HepG2 (cell line): ENCODE measurements around the gene MDH2. TPM values are rescaled to one million over a fixed set of nuclear protein-coding genes. Genes with fewer than 3 reads are reported as not detected.
A peak's percentile ranks its signal among the peaks of the same experiment; 100 is the strongest.

Experiments used
- ATAD3A ChIP-seq: sonication (generic); formaldehyde crosslinking; IDR thresholded peaks from 2 replicates; pipeline ENCODE4 v1.4.0; 2020; ENCODE audit warnings: missing genetic modification reagents
- CERS6 ChIP-seq: sonication (generic); formaldehyde crosslinking; IDR thresholded peaks from 2 replicates; pipeline ENCODE4 v1.5.0; 2020; ENCODE audit warnings: missing genetic modification reagents
- CREB1 ChIP-seq, 2 experiments: fragments of 450-650 bp in 1 of 2; IDR thresholded peaks; 2 replicates each; pipeline ENCODE4 v1.6.1; 2016 to 2017; ENCODE audit warnings: control low read depth in 1 of 2, mild to moderate bottlenecking in 1 of 2, missing compliant biosample characterization in 1 of 2, missing genetic modification characterization in 1 of 2
- CREBL2 ChIP-seq: sonication (generic); formaldehyde crosslinking; IDR thresholded peaks from 2 replicates; pipeline ENCODE4 v1.8.1; 2023; ENCODE audit warnings: missing genetic modification reagents, mild to moderate bottlenecking, borderline replicate concordance
- CSRNP2 ChIP-seq: sonication (generic); formaldehyde crosslinking; conservative IDR thresholded peaks from 2 replicates; pipeline ENCODE4 v1.8.0; 2022; ENCODE audit warnings: low read depth, missing genetic modification reagents
- ELF3 ChIP-seq: IDR thresholded peaks from 2 replicates; pipeline ENCODE4 v1.6.1; 2016; ENCODE audit warnings: missing genetic modification reagents, missing compliant biosample characterization
- GTF2F1 ChIP-seq: fragments of 150-350 bp; IDR thresholded peaks from 2 replicates; pipeline ENCODE4 v1.6.1; 2014; ENCODE audit warnings: low read length
- HIVEP1 ChIP-seq: sonication (generic); formaldehyde crosslinking; IDR thresholded peaks from 2 replicates; pipeline ENCODE4 v1.4.0; 2020; ENCODE audit warnings: mild to moderate bottlenecking, missing genetic modification reagents
- HOXA3 ChIP-seq: sonication (generic); formaldehyde crosslinking; IDR thresholded peaks from 2 replicates; pipeline ENCODE4 v1.5.0; 2020; ENCODE audit warnings: missing genetic modification reagents
- KAT2B ChIP-seq: fragments of 150-350 bp; IDR thresholded peaks from 2 replicates; pipeline ENCODE4 v1.6.1; 2014; ENCODE audit warnings: low read depth, low read length, borderline replicate concordance
- NONO ChIP-seq, 2 experiments: fragments of 450-650 bp in 1 of 2; sonication (generic) in 1 of 2; formaldehyde crosslinking in 1 of 2; IDR thresholded peaks in 1 of 2; conservative IDR thresholded peaks in 1 of 2; 2 replicates each; pipeline versions ENCODE4 v1.6.1 to v1.8.0; 2017 to 2022; ENCODE audit warnings: mild to moderate bottlenecking in 1 of 2, missing genetic modification reagents in 1 of 2, moderate library complexity in 1 of 2
- POLR2AphosphoS2 ChIP-seq: IDR thresholded peaks from 2 replicates; pipeline ENCODE4 v1.6.1; 2011; ENCODE audit warnings: low read depth, low read length, improper control_type of control experiment
- SMYD3 ChIP-seq: sonication (generic); formaldehyde crosslinking; IDR thresholded peaks from 2 replicates; pipeline ENCODE4 v1.8.1; 2023; ENCODE audit warnings: mild to moderate bottlenecking, missing genetic modification reagents
- TCF12 ChIP-seq, 2 experiments: fragments of 450-650 bp in 1 of 2; sonication (generic) in 1 of 2; formaldehyde crosslinking in 1 of 2; IDR thresholded peaks; 2 replicates each; pipeline versions ENCODE4 v1.6.1 to v1.8.0; 2017 to 2022; ENCODE audit warnings: antibody characterized with exemption in 1 of 2, mild to moderate bottlenecking in 1 of 2, missing genetic modification reagents in 1 of 2, moderate library complexity in 1 of 2
- YEATS4 ChIP-seq: sonication (generic); formaldehyde crosslinking; IDR thresholded peaks from 2 replicates; pipeline ENCODE4 v1.4.0; 2020; ENCODE audit warnings: missing genetic modification reagents, borderline replicate concordance
- ZNF326 ChIP-seq: sonication (generic); formaldehyde crosslinking; IDR thresholded peaks from 2 replicates; pipeline ENCODE4 v1.4.0; 2020; ENCODE audit warnings: missing genetic modification reagents, borderline replicate concordance
- ZNF589 ChIP-seq: sonication (generic); formaldehyde crosslinking; conservative IDR thresholded peaks from 2 replicates; pipeline ENCODE4 v1.8.0; 2022; ENCODE audit warnings: mild to moderate bottlenecking, moderate library complexity, missing genetic modification reagents
- ZSCAN9 ChIP-seq: IDR thresholded peaks from 2 replicates; pipeline ENCODE4 v1.6.1; 2016; ENCODE audit warnings: borderline replicate concordance
- polyA plus RNA-seq, 8 experiments: library from polyadenylated mRNA; depleted of rRNA in 3 of 8; stranded (reverse) in 7 of 8; unstranded in 1 of 8; fragments of >200 nt; fragmentation: Illumina TruSeq in 4 of 8; extraction: Trizol in 4 of 8; gene quantifications; 2 replicates each; pipeline versions ENCODE4 v1.2.1 to v1.2.3, GENCODE V29; 2011 to 2016; ENCODE audit warnings: low read depth in 4 of 8, missing spikeins in 1 of 8, mixed read lengths in 1 of 8; ENCODE audit not compliant: insufficient read depth in 1 of 8
- total RNA-seq, 5 experiments: library from RNA; depleted of rRNA; stranded (reverse); fragments of >200 nt; fragmentation: Illumina TruSeq; extraction: Trizol; gene quantifications; 2 replicates each; pipeline ENCODE4 v1.2.3, GENCODE V29; 2016; ENCODE audit warnings: low read depth in 1 of 5
- TF ChIP-seq, protein P1 (sequence below): IDR thresholded peaks from 2 replicates; pipeline ENCODE4 v1.4.0; 2020; ENCODE audit warnings: mild to moderate bottlenecking, missing genetic modification reagents
- TF ChIP-seq, protein P2 (sequence below): sonication (generic); formaldehyde crosslinking; IDR thresholded peaks from 2 replicates; pipeline ENCODE4 v1.5.0; 2020; ENCODE audit warnings: mild to moderate bottlenecking, missing genetic modification reagents

The MDH2 gene
- total and polyA plus RNA-seq, 2 of the 13 experiments (the other 11 are each of a cell fraction or from before 2014, with no cell fraction given), result 81.4 to 90.3 TPM

GRCh38 chr7:76108540-76109233 is 60.8 kb downstream of the MDH2 start (continued):
- TF ChIP-seq POLR2AphosphoS2 (no peak), ELF3 (peak; percentile 74), GTF2F1 (no peak), SMYD3 (CRISPR knock-in tag) (peak; percentile 6; the same call in 1 of the 2 replicates), TCF12 (IDR thresholded peaks at IDR 0.05) (no peak), TCF12 (CRISPR knock-in tag; IDR thresholded peaks at IDR 0.05) (no peak), CERS6 (CRISPR knock-in tag) (no peak), HIVEP1 (CRISPR knock-in tag) (no peak), ZNF326 (CRISPR knock-in tag) (no peak), CREB1 (IDR thresholded peaks at IDR 0.05) (no peak), CREB1 (CRISPR knock-in tag; IDR thresholded peaks at IDR 0.05) (peak; percentile 62; the same call in 1 of the 2 replicates), NONO (IDR thresholded peaks at IDR 0.05) (no peak), NONO (CRISPR knock-in tag; conservative IDR thresholded peaks at IDR 0.05) (no peak), CREBL2 (CRISPR knock-in tag) (no peak), ATAD3A (CRISPR knock-in tag) (no peak), HOXA3 (CRISPR knock-in tag) (peak; percentile 35; the same call in 1 of the 2 replicates), ZNF589 (CRISPR knock-in tag) (0 out of 2 replicates have a peak, but pooled peaks have one; percentile 16), ZSCAN9 (CRISPR knock-in tag) (peak; percentile 75; the same call in 1 of the 2 replicates), CSRNP2 (CRISPR knock-in tag) (no peak), YEATS4 (CRISPR knock-in tag) (peak; percentile 53; the same call in 1 of the 2 replicates), KAT2B (no peak)
- TF ChIP-seq, protein P1, sequence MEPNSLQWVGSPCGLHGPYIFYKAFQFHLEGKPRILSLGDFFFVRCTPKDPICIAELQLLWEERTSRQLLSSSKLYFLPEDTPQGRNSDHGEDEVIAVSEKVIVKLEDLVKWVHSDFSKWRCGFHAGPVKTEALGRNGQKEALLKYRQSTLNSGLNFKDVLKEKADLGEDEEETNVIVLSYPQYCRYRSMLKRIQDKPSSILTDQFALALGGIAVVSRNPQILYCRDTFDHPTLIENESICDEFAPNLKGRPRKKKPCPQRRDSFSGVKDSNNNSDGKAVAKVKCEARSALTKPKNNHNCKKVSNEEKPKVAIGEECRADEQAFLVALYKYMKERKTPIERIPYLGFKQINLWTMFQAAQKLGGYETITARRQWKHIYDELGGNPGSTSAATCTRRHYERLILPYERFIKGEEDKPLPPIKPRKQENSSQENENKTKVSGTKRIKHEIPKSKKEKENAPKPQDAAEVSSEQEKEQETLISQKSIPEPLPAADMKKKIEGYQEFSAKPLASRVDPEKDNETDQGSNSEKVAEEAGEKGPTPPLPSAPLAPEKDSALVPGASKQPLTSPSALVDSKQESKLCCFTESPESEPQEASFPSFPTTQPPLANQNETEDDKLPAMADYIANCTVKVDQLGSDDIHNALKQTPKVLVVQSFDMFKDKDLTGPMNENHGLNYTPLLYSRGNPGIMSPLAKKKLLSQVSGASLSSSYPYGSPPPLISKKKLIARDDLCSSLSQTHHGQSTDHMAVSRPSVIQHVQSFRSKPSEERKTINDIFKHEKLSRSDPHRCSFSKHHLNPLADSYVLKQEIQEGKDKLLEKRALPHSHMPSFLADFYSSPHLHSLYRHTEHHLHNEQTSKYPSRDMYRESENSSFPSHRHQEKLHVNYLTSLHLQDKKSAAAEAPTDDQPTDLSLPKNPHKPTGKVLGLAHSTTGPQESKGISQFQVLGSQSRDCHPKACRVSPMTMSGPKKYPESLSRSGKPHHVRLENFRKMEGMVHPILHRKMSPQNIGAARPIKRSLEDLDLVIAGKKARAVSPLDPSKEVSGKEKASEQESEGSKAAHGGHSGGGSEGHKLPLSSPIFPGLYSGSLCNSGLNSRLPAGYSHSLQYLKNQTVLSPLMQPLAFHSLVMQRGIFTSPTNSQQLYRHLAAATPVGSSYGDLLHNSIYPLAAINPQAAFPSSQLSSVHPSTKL, result peak; percentile 63
- TF ChIP-seq, protein P2, sequence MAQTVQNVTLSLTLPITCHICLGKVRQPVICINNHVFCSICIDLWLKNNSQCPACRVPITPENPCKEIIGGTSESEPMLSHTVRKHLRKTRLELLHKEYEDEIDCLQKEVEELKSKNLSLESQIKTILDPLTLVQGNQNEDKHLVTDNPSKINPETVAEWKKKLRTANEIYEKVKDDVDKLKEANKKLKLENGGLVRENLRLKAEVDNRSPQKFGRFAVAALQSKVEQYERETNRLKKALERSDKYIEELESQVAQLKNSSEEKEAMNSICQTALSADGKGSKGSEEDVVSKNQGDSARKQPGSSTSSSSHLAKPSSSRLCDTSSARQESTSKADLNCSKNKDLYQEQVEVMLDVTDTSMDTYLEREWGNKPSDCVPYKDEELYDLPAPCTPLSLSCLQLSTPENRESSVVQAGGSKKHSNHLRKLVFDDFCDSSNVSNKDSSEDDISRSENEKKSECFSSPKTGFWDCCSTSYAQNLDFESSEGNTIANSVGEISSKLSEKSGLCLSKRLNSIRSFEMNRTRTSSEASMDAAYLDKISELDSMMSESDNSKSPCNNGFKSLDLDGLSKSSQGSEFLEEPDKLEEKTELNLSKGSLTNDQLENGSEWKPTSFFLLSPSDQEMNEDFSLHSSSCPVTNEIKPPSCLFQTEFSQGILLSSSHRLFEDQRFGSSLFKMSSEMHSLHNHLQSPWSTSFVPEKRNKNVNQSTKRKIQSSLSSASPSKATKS, result peak; percentile 68; the same call in 1 of the 2 replicates
